Measurements from ENCODE around the gene ARHGAP11A.

DNA sequence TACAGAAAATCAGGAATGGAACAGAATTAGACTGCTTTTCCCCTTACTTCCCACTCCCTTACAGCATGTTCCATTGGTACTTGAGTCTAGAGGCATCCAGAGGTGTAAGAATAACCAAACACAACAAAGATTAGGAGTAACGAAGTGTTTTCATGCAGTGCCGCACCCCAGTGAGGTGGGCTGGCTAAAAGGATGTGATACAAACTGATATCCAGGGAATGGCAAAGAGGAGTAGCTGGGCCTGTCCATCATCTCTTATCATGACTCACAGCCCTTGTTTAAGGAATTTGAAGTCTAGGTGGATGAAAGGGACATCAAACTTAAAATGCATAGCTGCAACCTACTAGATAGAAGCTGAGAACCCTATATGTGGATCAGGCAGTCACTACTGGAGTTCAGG is 42.6 kb downstream of the ARHGAP11A start:
- TF ChIP-seq, protein P1, sequence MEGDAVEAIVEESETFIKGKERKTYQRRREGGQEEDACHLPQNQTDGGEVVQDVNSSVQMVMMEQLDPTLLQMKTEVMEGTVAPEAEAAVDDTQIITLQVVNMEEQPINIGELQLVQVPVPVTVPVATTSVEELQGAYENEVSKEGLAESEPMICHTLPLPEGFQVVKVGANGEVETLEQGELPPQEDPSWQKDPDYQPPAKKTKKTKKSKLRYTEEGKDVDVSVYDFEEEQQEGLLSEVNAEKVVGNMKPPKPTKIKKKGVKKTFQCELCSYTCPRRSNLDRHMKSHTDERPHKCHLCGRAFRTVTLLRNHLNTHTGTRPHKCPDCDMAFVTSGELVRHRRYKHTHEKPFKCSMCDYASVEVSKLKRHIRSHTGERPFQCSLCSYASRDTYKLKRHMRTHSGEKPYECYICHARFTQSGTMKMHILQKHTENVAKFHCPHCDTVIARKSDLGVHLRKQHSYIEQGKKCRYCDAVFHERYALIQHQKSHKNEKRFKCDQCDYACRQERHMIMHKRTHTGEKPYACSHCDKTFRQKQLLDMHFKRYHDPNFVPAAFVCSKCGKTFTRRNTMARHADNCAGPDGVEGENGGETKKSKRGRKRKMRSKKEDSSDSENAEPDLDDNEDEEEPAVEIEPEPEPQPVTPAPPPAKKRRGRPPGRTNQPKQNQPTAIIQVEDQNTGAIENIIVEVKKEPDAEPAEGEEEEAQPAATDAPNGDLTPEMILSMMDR (optimal IDR thresholded peaks at IDR 0.05 in 1 of 3, IDR thresholded peaks at IDR 0.05 in 1 of 3, conservative IDR thresholded peaks at IDR 0.05 in 1 of 3; ENCODE audit: extremely low read depth in 1 of 3, insufficient read depth in 2 of 3, low read length in 3 of 3), result no peak
- no peak for TF ChIP-seq EZH2 (IDR thresholded peaks at IDR 0.05; ENCODE audit: low read length)

Measured in keratinocyte (primary cell).